Fibroblast of lung (primary cell): Measurements from ENCODE around the gene GIGYF2.

Experiments used
- CTCF ChIP-seq, 2 donors: IDR thresholded peaks in 1 of 2; conservative IDR thresholded peaks in 1 of 2; 1 replicate in 1 of 2; 2 replicates in 1 of 2; pipeline ENCODE4 v1.5.1; 2011 to 2012; ENCODE audit warnings: low read length in 2 of 2, control low read depth in 1 of 2, inconsistent platforms in 1 of 2, low read depth in 1 of 2, mild to moderate bottlenecking in 1 of 2
- EZH2 ChIP-seq: IDR thresholded peaks from 2 replicates; pipeline ENCODE4 v1.5.1; 2012; ENCODE audit warnings: low read length, control low read depth, mild to moderate bottlenecking; ENCODE audit errors: missing control alignments

- TF ChIP-seq CTCF (conservative IDR thresholded peaks at IDR 0.05 in 1 of 2, IDR thresholded peaks at IDR 0.05 in 1 of 2; ENCODE audit: low read depth in 1 of 2, low read length in 2 of 2) (no peak), EZH2 (no peak)
Observed at GRCh38 chr2:232777276-232777675, 80.1 kb downstream of the GIGYF2 start.
